GM12864 (cell line): ENCODE measurements around the gene DAPK3.
"Not testable (repeated sequence)": the region's sequence is repeated elsewhere in the genome, so short reads cannot be mapped to it uniquely, and the experiment has no call there.

Experiments
- DNase-seq: peaks from one replicate; pipeline ENCODE4 v3.0.0-alpha.2; 2011; ENCODE audit warnings: low read depth
- H3K4me3 ChIP-seq: 2 replicates; pipeline ENCODE4 v1.5.1; 2011; ENCODE audit warnings: mild to moderate bottlenecking, low read depth, low read length, control low read depth
- TF ChIP-seq, protein P1 (sequence below): IDR thresholded peaks from 2 replicates; pipeline ENCODE4 v1.5.1; 2011; ENCODE audit warnings: low read depth, mild to moderate bottlenecking, moderate library complexity, low read length, control low read depth, inconsistent platforms; ENCODE audit errors: missing control alignments

The DAPK3 gene

DNA sequence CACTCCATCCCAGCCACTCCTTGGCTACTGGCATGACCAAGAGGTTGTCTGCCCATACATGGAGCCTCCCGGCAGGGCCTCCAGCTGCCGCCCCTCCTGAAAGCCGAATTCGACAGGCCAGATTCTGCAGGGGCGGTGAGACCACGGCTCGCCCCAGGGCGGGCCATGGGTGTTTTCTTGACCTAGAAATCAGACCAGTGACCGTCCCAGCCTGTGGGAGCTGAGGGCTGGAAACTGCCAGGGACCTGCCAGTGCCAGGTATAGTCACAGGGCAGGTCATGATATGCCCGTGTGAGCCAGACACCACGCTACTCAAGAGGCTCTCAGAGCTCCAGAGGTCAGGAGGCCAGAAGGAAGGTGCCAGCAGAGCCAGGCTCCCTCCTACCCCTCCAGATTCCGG lies 16.8 kb downstream of the DAPK3 start:
- no peak overlapping the region for H3K4me3 ChIP-seq
- DNase-seq = no peak
- TF ChIP-seq, protein P1, sequence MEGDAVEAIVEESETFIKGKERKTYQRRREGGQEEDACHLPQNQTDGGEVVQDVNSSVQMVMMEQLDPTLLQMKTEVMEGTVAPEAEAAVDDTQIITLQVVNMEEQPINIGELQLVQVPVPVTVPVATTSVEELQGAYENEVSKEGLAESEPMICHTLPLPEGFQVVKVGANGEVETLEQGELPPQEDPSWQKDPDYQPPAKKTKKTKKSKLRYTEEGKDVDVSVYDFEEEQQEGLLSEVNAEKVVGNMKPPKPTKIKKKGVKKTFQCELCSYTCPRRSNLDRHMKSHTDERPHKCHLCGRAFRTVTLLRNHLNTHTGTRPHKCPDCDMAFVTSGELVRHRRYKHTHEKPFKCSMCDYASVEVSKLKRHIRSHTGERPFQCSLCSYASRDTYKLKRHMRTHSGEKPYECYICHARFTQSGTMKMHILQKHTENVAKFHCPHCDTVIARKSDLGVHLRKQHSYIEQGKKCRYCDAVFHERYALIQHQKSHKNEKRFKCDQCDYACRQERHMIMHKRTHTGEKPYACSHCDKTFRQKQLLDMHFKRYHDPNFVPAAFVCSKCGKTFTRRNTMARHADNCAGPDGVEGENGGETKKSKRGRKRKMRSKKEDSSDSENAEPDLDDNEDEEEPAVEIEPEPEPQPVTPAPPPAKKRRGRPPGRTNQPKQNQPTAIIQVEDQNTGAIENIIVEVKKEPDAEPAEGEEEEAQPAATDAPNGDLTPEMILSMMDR = no peak

DNA sequence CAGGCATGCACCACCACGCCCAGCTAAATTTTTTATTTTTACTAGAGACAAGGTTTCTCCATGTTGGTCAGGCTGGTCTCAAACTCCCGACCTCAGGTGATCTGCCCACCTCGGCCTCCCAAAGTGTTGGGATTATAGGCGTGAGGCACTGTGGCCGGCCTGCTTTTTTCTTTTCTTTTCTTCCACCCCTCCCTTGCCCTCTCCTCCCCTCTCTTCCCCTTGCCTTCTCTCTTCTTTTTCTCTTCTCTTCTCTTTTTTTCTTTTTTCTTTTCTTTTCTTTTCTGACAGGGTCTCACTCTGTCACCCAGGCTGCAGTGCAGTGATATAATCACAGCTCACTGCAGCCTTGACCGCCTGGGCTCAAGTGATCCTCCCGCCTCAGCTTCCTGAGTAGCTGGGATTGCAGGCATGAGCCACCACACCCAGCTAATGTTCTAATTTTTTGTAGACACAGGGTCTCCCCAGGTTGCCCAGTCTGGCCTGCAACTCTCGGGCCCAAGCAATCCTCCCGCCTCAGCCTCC lies 18.1 kb downstream of the DAPK3 start:
- DNase-seq, H3K4me3 ChIP-seq: not testable (repeated sequence)

DNA sequence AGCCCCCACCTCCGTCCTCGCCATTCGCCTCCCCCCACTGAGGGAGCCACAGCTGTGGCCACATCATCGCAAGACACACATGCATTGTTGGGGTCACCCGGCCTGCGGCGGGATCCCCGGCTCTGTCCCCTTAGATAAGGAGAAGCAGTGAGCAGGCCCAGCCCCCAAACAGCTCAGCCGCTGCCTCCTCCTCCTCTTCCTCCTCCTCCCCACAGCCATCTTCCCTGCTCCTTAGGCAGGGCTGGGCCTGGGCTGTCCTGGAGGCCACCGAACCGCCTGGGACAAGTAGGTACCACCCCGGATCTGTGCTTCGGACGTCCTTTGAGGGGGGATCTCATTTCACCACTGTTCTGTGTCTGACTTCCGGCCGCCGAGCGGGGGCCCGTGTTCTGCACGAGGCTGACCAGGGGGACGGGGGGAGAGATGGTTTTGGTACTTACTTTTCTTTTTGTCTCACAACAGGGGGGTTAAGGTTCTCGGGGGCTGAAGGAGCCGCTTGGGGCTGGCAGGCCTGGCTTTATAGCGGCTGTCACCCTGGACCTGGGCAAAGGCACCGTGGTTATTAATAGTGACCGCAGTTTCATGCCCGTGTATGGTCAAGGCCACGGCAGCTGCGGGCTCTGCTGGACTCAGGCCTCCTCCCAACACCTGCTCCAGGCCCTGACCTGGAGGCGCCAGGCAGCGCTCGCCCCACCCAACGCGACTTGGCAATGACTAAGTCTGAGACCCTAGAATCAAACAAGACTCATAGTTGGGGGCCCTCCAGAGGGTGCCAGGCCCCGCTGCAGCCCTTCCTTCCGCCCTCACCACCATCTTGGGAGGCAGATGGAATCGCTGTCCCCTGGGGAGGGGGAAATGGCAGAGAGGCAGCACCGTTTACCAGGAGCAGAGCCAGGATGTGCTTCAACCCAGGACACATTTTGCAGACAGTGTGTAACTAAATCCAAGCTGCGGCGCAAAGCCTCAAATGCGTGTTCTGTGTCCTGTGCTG lies 19.7 kb downstream of the DAPK3 start:
- DNase-seq = no peak
- no peak overlapping the region for H3K4me3 ChIP-seq
- TF ChIP-seq, protein P1 = no peak

DNA sequence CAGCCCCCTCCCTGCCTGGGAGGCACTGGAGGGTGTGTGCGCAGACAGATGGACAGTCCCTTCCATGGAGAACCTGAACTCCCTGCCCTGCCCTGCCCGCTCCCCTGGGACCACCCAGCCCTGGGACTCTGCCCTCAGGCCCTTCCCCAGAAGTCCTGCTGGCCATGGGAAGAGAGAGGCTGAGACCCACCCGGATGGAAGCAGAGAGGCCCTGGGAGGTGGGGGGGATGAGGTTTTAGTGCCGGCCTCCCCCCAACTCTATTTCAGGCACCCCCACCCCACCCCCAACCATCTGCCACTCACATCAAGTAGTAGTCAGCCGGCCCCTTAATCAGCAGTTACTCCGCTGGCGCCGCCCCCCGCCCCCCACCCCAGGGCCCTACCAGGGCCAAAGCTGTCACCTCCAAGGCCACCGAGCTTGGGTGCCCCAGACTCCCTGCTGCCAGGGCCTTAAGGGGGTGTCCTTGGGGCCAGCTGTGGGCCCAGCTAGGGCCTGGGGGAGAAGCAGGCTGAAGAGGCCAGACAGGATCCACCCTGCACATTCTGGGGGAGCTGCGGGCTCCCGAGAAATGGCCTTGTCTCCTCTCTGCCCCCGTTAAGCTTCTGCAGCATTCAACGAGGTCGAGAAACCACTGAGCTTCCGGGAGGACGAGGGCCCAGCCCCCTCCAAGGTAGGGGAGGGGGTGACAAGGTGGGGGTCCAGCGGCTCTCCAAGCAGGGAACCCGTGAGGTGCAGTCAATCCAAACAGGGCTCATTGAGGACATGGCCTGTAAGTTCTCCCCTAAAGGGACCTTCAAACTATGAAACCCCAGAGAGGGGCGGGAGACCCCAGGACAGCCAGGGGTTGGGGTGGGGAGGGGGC lies 20.7 kb downstream of the DAPK3 start:
- no peak for DNase-seq
- no peak overlapping the region for H3K4me3 ChIP-seq

DNA sequence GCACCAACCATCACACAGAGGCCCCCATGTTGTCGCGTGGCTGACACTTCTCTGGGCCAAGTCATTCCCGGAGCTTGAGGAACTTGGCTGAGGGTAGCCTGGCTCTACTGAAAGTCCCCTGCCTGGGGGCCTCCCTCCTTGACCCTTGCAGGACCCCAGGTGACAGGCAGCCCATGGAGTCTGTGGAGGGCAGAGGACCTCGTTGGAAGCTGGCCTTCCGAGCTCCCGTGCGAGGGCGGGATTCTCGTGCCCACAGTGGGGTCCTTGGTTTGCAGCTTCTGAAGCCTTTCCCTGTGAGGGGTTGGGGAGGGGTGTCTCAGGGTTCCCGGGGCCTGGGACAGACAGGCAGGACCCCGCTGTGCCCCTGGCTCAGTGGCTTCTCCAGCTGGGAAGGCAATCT lies 21.6 kb downstream of the DAPK3 start:
- TF ChIP-seq, protein P1 = no peak
- DNase-seq = no peak
- no peak overlapping the region for H3K4me3 ChIP-seq

More for the DNA sequence above, 20.7 kb downstream of the DAPK3 start:
- TF ChIP-seq, protein P1 = no peak

DNA sequence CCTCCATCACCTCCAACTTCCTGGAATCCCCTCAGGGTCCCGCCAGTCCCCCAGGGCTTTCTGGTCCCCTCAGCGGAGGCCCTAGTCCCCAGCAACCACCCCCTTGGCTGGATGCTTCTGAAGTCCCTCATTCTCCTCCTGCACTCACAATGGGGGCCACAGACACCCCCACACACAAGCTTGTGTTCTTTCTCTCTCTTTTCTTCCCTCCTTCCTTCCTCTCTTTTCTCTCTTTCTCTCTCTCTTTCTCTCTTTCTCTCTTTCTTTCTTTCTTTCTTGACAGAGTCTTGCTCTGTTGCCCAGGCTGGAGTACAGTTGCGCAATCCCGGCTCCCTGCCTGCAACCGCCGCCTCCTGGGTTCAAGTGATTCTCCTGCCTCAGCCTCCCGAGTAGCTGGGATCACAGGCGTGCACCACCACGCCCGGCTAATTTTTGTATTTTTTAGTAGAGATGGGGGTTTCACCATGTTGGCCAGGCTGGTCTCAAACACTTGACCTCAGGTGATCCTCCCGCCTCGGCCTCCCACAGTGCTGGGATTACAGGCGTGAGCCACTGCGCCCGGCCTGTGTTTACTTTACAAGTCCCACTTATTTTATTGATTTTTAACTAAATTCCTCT lies 23.5 kb downstream of the DAPK3 start:
- not testable (repeated sequence) for DNase-seq, H3K4me3 ChIP-seq

DNA sequence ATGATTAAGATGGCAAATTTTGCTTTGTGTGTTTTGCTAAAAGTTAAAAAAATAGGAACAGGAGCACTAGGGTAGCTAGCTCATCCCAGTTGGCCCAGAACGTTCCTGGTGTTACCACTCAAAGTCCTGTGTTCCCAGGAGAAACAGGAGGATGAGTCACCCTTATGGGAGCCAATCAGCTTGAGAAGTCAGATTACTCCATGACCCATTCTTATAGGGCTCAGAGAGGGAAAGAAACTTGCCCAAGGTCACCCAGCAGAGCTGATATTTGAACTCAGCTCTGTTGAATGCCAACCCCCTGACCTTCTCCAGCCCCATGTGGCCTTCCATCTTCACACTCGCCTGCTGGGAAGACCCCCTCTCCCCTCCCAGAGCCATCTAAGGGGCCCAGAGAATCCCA lies 25.1 kb downstream of the DAPK3 start:
- no peak for DNase-seq
- TF ChIP-seq, protein P1 = no peak
- no peak overlapping the region for H3K4me3 ChIP-seq
